LNCaP clone FGC (cell line): ENCODE data around the gene LSM6.
A peak's percentile ranks its signal among the peaks of the same experiment; 100 is the strongest.

Experiments used
- DNase-seq: peaks from one replicate; pipeline ENCODE4 v3.0.0-alpha.2; 2011; ENCODE audit warnings: low read depth
- H3K4me3 ChIP-seq: 2 replicates; pipeline ENCODE4 v1.5.1; 2011; ENCODE audit warnings: mild to moderate bottlenecking, low read depth, low read length, control low read depth
- TF ChIP-seq, protein P1 (sequence below): IDR thresholded peaks from 2 replicates; pipeline ENCODE4 v1.5.1; 2012; ENCODE audit warnings: mild to moderate bottlenecking; ENCODE audit not compliant: control insufficient read depth, insufficient read depth; ENCODE audit errors: extremely low read depth

Gene LSM6

DNA sequence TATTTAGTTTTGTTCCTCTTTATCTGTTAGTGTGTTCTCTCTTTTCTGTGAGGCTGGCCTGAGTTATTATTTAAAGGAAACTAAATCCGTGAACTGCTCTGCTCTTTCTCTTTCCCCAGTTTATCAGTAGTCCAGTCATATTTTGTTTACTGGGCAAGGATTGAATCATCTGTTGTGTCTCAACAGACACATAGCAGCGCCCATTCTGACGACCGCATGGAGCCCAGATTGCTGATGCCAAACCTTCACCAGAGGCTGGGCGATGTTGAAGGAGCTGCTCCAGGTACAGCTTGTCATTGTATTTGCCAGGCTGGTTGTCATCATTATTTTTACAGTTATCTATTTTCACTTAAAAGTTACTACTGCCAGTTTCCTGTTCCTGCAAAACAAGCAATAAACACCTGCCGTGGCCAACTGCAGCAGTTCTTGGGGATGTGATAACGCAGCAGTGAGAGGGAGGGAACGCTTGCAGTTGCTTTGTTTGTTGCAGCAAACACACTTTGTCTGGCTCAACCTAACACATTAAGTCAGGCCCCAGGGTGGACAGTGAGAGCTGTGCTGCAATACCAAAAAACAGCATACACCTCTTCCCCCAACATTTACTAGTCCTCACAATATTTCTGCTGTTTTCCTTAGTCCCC lies 48.9 kb downstream of the LSM6 start:
- TF ChIP-seq, protein P1, sequence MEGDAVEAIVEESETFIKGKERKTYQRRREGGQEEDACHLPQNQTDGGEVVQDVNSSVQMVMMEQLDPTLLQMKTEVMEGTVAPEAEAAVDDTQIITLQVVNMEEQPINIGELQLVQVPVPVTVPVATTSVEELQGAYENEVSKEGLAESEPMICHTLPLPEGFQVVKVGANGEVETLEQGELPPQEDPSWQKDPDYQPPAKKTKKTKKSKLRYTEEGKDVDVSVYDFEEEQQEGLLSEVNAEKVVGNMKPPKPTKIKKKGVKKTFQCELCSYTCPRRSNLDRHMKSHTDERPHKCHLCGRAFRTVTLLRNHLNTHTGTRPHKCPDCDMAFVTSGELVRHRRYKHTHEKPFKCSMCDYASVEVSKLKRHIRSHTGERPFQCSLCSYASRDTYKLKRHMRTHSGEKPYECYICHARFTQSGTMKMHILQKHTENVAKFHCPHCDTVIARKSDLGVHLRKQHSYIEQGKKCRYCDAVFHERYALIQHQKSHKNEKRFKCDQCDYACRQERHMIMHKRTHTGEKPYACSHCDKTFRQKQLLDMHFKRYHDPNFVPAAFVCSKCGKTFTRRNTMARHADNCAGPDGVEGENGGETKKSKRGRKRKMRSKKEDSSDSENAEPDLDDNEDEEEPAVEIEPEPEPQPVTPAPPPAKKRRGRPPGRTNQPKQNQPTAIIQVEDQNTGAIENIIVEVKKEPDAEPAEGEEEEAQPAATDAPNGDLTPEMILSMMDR, result no peak
- DNase-seq, result peak; percentile 88
- no peak overlapping the region for H3K4me3 ChIP-seq

DNA sequence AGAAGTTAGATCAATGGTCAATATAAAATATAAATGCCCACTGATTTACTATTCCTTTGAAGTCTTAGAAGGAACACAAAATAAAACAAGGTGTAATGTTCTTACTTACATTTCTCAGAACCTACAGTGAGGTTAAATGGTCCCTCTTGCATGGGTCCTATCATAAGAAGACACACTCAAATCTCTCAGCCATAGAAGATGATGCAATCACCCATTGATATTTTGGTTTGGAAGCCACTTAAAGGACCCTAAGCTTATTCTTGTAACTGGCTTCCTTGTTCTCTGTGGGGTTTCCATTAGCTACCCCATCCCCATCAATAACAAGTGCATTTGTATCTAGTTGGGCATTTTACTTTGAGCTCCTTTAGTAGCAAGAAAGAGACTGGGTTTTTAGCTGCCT lies 53.9 kb downstream of the LSM6 start:
- DNase-seq, result no peak
- TF ChIP-seq, protein P1, result no peak
- no peak overlapping the region for H3K4me3 ChIP-seq

DNA sequence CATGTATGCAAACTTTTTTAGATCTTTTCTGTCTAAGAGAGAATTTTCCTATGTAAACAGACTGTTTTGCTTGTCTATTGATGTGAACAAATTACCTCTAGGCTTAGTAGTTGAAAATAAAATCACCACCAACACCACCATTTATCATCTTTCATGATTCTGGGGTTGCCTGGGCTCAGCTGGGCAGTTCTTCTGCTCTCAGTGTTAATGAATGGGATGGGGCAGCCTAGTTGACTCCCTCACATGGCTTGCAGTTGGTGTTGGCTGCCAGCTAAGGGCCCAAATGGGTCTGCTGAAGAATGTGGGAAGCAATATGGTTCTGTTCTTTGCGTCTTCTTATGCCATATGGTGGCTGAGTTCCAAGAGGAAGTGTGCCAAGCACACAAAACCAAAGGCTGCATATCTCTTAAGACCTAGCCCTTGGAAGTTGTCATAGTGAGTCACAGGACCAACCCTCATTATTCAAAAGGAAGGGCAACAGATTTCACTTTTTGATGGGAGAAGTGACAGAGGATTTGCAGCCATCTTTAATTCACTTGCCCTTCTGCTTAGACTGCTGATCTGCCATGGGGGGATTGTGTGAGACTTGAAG lies 56.7 kb downstream of the LSM6 start:
- TF ChIP-seq, protein P1, result no peak
- DNase-seq, result no peak
- H3K4me3 ChIP-seq, result no peak overlapping the region

DNA sequence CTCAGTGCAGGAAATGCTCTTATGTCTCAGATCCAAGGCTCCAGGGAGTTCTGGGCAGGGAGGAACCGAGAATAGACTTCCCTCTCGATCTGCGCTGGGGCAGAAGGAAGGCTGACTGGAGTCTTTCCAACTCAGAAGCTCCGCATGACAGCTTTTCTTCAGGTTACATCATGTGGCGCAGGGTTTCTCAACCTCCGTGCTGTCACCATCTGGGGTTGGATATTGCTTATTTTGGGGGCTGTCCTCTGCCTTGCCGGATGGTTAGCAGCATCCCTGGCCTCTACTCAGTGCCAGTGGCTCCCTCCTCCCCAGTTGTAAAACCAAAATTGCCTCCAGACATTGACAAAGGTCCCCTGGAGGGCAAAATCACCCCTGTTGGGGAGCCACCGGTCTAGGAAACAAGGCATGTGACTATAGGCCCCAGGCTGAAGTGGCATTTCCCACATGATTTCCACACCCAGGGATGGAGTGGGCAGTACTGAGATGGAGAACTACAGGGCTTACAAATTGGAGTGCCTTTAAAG lies 60.2 kb downstream of the LSM6 start:
- no peak for DNase-seq
- TF ChIP-seq, protein P1, result no peak
- no peak overlapping the region for H3K4me3 ChIP-seq

DNA sequence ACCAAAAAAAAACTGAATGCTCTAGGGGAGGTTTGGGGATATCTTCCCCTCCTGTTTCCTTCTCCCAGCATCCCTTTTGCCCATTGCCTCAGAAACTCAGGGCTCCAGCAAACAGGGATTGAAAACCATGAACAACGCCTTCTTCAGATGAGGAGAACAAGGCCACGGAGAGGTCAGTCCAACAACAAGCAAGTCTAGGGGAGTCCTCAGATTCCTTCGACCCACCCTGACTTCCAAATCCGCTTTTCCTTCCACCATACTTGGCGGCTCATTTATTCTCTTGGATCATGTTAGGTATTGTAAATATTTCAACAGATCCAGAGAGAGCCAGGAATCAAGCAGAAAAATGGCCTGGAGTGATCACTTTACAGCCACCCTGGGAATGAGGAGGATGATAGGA lies 60.7 kb downstream of the LSM6 start:
- DNase-seq, result no peak
- no peak overlapping the region for H3K4me3 ChIP-seq
- TF ChIP-seq, protein P1, result no peak

DNA sequence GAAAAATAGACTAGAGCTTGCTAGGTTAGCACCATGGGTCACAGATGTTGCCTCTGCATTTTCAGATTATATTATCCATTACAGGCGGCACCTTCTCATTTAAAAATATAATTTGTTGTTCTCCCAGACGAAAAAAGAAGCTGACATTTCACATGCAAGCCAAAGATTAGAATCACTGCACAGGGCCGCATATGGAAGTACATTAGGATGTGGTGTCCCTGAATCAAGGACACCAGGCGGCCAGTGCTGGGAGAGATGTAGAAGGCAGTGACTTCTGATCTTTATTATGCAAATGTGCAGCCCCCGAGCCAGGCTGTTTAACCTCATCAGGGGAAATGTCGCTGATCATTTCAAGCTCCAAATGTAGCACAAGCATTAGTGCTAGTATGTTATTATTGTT lies 61.6 kb downstream of the LSM6 start:
- no peak overlapping the region for H3K4me3 ChIP-seq
- TF ChIP-seq, protein P1, result no peak
- DNase-seq, result no peak

DNA sequence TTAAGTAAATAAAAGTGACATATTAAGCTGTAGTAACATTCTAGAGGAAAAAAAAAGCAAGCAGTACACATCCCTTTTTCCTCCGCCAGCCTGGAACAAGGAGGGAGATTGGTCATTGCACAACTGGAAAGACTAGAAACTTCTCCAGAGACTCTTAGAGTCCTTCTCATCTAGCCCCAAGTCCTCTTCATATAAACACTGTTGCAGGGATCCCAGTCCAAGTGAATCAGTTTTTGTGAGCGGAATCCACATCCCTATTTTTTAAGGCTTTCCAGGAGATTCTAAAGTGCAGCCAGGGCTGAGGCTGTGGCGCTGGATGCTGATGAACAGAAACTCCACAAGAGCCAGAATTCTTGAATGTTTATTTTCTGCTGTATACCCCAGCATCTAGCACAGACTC lies 62.6 kb downstream of the LSM6 start:
- no peak overlapping the region for H3K4me3 ChIP-seq
- DNase-seq, result no peak
- TF ChIP-seq, protein P1, result no peak
